Measurements from ENCODE around the gene PLA2G4E. TPM values are rescaled to one million over a fixed set of nuclear protein-coding genes. Genes with fewer than 3 reads are reported as not detected.

The PLA2G4E gene
- total and polyA plus RNA-seq, 2 of the 13 experiments (the other 11 are each of a cell fraction or from before 2014, with no cell fraction given): not detected

- TF ChIP-seq GLMP (CRISPR knock-in tag; IDR thresholded peaks at IDR 0.05; ENCODE audit: borderline replicate concordance): no peak
- peak; percentile 78 for TF ChIP-seq ZNF629 (CRISPR knock-in tag; conservative IDR thresholded peaks at IDR 0.05)
Observed at GRCh38 chr15:41996921-41997592, 23.8 kb downstream of the PLA2G4E start (continued).

GRCh38 chr15:41996376-41996775 is 24.5 kb downstream of the PLA2G4E start:
- Histone ChIP-seq H3K27me3 (ENCODE audit: control insufficient read depth in 1 of 2, insufficient read depth in 2 of 2, low read length in 2 of 2) (peaks cover 5 to 39% of the 10 kb centered on the region in 2 experiments; a peak in 3 of 5 replicates), H3K4me3 (replicated peaks in 1 of 3; ENCODE audit: insufficient read depth in 1 of 3, low read depth in 2 of 3, low read length in 3 of 3) (no peak overlapping the region), H3K27ac (ENCODE audit: extremely low read length, insufficient read depth, low read length) (no peak overlapping the region), H3K4me1 (ENCODE audit: insufficient read depth, low read length) (peaks cover 9% of the 10 kb centered on the region; the same call in 1 of the 2 replicates), H2AFZ (ENCODE audit: low read length) (no peak overlapping the region), H3K4me2 (ENCODE audit: low read depth, low read length) (no peak overlapping the region), H3K9ac (ENCODE audit: insufficient read depth, low read depth, low read length) (no peak overlapping the region), H3K79me2 (ENCODE audit: insufficient read depth, low read length) (no peaks in the 10 kb centered on the region), H3K36me3 (replicated peaks in 1 of 2; ENCODE audit: control insufficient read depth in 1 of 2, insufficient read depth in 2 of 2, low read length in 2 of 2) (no peaks in the 10 kb centered on the region), H4K20me1 (ENCODE audit: insufficient read depth, low read length) (no peaks in the 10 kb centered on the region), H3K9me3 (ENCODE audit: low read length) (no peaks in the 10 kb centered on the region)
- 76% methylated on average over 8 of the region's 10 CpGs for WGBS (ENCODE audit: low lambda C conversion rate)
- ATAC-seq: no peak
- BruUV-seq (replicated peaks): no TSS peak
- intact Hi-C loops (cut with micrococcal nuclease; ENCODE audit: unreplicated experiment) (no loop called here), in situ Hi-C loops (cut with HindIII; ENCODE audit: extremely low pct_ligation_motif_present, low pct_unique_long_range_greater_than_20kb) (no loop called here)
- POLR2A ChIA-PET: no interaction called here
- no peak for FAIRE-seq
- DNase-seq (ENCODE audit: low spot score): no peak
- CTCF ChIA-PET (ENCODE audit: low intra/inter-chr PET ratio, low total read pairs): no interaction called here
- TF ChIP-seq ZSCAN20 (CRISPR knock-in tag; IDR thresholded peaks at IDR 0.05; ENCODE audit: borderline replicate concordance) (no peak), ZFP36L2 (CRISPR knock-in tag; IDR thresholded peaks at IDR 0.05) (no peak), ZNF281 (CRISPR knock-in tag; IDR thresholded peaks at IDR 0.05; ENCODE audit: borderline replicate concordance) (no peak), NR0B2 (CRISPR knock-in tag; IDR thresholded peaks at IDR 0.05) (no peak), ZZZ3 (CRISPR knock-in tag; IDR thresholded peaks at IDR 0.05; ENCODE audit: borderline replicate concordance) (no peak), ZNF230 (CRISPR knock-in tag; IDR thresholded peaks at IDR 0.05) (no peak), ZSCAN12 (CRISPR knock-in tag; IDR thresholded peaks at IDR 0.05) (no peak), ZNF468 (CRISPR knock-in tag; IDR thresholded peaks at IDR 0.05) (no peak), PCBP1 (IDR thresholded peaks at IDR 0.05; ENCODE audit: borderline replicate concordance, low read depth, low read length) (no peak), ZNF503 (CRISPR knock-in tag; IDR thresholded peaks at IDR 0.05) (no peak), KDM3A (CRISPR knock-in tag; IDR thresholded peaks at IDR 0.05; ENCODE audit: low read depth) (no peak)

Measured in HepG2 (cell line).